GM12874 (cell line): Measurements from ENCODE around the gene DLG2.

Experiments
- CTCF ChIP-seq: IDR thresholded peaks from 2 replicates; pipeline ENCODE4 v1.5.1; 2011; ENCODE audit warnings: low read depth, mild to moderate bottlenecking, control low read depth, low read length, moderate library complexity; ENCODE audit not compliant: insufficient read depth

The DLG2 gene

GRCh38 chr11:85647604-85648299, 20.6 kb upstream of the DLG2 start, which contains the start of gene TMEM126A:
TMEM126A (plus strand) TSS chr11:85647967; CDS start chr11:85650256, 2,289 bp downstream.
- no peak for TF ChIP-seq CTCF

- no peak for TF ChIP-seq CTCF
Observed at GRCh38 chr11:85647078-85647477, 19.9 kb upstream of the DLG2 start.

GRCh38 chr11:85643191-85643614, 16.1 kb upstream of the DLG2 start:
- no peak for TF ChIP-seq CTCF

- no peak for TF ChIP-seq CTCF
Observed at GRCh38 chr11:85634747-85635146, 7.6 kb upstream of the DLG2 start.

GRCh38 chr11:85628771-85629341, 1.7 kb upstream of the DLG2 start:
- TF ChIP-seq CTCF, result no peak

GRCh38 chr11:85627998-85628770, 1.0 kb upstream of the DLG2 start, which contains the start of gene TMEM126B:
TMEM126B (plus strand) TSS chr11:85628593; CDS start chr11:85628608, 15 bp downstream.
- TF ChIP-seq CTCF, result no peak

- TF ChIP-seq CTCF, result no peak
Observed at GRCh38 chr11:85626496-85626895, 648 bp downstream of the DLG2 start.
